Stimulated activated CD4-positive, alpha-beta T cell treated with anti-CD3 and anti-CD28 coated beads, Interleukin-4, amount 100 ng/mL, for 4 hours (primary cell): Measurements from ENCODE around the gene PPP3CA.
"Not testable (repeated sequence)": the region's sequence is repeated elsewhere in the genome, so short reads cannot be mapped to it uniquely, and the experiment has no call there.

Experiments
- DNase-seq, 2 experiments: peaks; one replicate each; pipeline ENCODE4 v3.0.0-alpha.2; 2020

PPP3CA gene

DNA sequence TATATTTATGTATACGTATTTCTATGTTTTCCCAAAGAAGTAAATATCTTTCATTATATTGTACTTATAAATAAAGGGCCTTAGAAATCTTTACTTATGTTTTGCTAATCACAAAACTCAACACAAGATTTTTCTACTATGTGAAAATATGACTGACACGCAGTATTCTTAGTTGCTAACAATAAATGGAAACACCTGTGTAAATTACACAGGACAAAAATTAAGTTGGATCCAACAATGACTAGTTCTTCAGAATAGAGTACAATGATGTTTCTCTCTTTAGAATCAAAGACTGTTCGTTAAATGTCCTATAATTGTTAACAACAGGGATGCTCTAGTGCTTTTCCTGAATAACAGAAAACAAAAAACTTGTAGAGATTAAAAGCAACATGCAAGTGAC is 96.1 kb downstream of the PPP3CA start:
- DNase-seq = no peak

DNA sequence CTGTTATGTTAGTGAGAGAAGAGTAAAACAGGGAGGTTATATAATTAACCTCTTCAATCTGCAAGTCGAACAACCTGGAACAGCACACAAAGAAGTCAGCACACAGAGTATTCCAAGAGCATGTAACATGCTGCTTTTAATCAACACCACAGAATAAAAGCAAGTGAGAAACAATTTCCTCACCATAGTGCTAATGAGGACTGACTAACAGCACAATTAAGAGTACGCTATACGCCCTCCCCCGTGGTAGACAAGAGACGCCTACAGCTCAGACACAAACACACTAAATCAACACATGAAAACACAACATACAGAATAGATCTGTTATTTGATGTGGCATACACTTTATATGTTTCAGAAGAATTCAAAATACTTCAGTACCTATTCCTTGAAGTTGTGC is 103.0 kb downstream of the PPP3CA start:
- no peak for DNase-seq

DNA sequence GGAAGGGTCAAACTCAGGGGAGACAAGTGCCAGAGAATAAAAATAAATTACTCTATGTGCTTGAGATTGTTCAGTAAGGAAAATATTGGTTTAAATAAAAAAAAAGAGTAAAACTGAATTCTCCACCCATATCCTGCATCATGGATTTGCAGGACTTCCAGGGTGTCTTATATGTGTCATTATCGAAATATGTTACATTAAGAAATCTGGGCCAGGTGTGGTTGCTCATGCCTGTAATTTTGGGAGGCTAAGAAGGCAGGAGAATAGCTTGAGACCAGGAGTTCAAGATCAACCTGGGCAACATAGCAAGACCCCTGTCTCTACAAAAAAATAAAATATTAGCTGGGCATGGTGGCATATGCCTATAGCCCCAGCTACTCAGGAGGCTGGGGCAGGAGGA is 104.9 kb downstream of the PPP3CA start:
- no peak for DNase-seq

DNA sequence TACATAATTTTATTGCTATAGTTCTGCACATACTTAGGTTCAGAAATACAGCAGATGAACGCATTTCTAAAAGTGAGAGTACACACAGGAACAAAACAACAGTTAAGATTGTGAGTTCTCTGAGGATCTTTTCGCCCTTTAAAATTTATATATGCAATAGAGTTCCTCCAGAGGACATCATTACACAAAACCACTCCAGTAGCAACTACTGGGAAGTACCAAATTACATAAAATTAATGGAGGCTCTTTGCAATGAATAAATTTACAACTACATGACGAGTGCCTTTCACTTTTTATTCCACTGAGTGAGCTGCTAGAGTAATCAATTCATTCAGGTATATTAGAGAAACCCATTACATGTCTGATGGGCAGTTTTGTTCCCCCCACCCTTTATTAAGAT is 107.2 kb downstream of the PPP3CA start:
- no peak for DNase-seq

DNA sequence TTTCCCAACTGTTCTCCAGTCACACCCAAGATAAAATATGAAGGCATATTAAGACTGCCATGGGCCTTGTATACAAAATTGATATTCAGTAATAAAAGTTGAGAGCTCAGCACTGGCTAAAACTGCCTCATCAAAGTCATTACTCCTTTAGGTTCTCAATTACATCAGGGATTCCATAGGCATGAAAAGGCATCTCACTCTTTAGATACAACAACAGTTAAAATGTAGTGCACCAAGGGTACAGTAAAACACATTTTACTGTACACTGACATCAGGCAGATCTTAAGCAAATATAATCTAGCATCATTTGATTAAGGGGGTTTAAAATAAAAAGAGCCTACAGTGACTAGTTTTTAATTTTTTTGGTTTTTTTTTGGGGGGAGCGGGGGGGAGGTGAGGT is 107.7 kb downstream of the PPP3CA start:
- no peak for DNase-seq

DNA sequence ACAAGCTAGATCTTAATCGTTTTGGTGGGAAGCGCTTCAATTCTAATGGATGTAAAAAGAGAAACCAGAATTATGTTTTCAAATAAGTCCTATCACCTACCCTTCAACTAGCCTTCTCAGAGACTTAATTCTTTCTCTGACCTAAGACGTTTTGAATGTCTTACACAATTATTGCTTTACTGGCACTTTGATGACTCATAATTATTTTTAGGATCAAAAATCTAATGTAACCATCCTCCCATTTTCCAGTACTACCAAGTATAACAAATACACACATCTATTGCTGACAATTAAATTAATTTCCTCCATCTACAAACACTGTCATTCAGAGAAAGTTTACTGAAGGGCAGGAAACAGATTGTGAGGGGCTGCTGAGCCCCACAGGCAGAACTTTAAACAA is 108.6 kb downstream of the PPP3CA start:
- no peak for DNase-seq

DNA sequence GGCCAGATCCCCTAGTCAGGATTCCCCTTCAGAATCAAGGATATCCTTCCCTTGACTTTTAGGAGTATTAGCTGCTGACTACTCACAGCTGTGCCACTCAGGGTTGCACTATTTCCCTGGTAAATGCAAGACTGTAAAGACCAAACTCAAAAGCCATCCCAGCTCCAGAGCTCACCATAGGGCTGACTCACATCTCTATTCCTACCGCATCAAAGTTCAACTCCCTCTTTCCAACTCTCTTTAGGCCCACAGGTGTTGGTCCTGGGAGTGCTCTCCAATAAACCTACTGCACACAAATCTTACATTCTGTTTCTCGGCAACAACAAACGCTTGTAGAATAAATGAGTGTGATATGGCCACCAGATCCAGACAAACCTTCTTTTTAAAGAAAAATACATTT is 109.6 kb downstream of the PPP3CA start:
- DNase-seq = no peak

DNA sequence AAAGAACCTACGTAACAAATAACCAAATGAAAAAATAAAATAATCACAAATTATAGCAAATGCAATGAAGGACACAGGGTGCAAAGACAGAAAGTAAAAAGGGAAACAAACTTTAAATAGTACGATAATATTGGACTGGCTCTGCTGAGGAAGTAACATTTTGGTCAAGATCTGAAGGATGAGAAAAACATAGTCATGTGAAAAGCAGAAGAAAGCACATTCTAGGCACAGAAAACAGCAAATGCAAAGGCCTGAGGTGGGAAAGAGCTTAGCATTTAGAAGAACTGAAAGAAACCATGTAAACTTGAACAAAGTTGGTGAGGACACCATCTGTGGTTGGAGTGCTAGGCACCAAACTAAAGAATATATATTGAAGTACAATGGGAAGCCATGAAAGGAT is 111.2 kb downstream of the PPP3CA start:
- DNase-seq = no peak

DNA sequence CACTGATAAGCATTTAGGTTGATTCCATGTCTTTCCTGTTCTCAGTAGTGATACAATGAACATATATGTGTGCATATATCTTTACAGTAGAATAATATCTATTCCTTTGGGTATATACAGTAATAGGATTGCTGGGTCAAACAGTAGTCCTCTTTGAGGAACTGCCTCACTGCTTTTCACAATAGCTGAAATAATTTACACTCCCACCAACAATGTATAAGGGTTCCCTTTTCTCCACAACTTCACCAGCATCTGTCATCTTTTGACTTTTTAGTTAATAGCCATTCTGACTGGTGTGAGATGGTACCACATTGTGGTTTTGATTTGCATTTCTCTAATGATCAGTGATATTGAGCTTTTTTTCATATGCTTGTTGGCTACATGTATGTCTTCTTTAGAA is 113.2 kb downstream of the PPP3CA start:
- not testable (repeated sequence) for DNase-seq

DNA sequence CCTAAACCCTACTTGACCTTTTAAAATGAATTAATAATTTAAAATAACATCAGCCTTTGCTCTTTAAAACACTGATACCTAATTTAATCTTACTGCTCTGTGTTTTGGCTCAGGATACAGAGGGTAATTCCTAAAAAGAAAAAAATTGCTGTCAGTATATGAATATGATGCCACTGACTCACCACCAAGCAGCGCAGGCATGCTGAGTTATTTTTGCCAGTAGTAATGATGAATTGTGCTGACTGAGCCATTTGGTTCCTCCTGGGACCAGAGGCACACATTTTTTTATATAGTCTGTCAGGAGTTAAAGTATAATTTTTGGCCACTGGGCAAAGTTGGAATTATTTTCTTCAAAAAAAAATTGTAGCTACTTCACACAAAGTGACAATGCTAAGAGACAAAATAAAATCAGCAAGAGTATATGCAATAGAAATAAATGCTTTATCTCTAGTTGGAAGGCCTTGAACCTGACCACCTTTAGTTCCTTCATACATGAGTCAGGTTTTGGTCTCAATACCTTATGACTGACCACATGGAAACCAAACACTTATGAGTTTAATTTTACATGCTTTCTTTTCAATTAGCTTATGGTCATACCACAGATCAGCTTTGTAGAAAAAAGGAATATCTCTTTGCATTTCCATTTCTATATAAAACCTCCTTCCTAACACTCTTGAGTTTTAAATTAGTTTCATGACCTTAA is 115.1 kb downstream of the PPP3CA start:
- DNase-seq = peak in 1 of 2 experiments; percentile 8

DNA sequence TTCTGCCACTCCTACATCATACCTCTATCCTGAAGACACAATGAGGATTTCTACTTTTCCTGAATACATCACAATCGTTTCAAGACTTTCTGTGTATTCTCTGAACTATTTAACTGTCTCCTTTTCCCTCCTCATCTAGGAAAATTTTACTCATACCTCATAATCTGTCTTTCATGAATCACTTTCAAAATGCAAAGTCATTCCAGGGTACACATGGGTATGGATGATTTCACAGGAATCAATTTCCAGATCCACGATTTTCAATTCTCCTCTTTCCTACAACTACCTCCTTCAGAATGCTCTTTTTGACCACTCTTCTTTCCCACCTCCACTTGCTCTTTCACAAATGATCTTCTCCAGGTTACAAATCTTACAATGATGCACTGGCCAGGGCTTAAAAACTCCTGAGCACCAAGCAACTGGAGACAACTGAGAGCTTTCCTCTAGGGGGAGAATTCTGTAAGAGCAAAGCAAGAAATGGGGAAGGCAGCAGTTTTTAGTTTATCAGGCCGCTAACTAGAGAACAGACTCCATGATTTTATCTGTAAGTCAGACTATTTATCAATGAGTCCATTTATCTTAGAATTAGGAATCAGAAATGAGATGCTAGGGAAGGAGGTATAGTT is 116.4 kb downstream of the PPP3CA start:
- no peak for DNase-seq

DNA sequence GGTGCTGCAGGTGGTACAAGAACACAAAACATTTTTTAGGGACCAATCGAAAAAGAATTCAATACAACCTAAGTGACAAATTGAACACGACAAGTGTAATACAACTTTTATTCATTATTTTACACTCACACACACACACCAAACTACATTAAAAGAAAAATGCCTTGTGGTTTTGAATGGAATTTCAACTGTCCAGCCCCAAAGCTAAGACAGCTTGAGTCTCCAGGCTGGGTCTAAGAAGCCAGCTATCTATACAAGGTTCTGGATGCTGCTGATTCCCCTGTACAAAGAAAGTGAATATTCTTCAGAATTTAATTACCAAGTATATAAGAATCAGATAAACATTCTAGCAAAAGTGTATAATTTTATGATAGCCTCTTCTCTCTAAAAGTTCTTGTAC is 118.2 kb downstream of the PPP3CA start:
- no peak for DNase-seq

DNA sequence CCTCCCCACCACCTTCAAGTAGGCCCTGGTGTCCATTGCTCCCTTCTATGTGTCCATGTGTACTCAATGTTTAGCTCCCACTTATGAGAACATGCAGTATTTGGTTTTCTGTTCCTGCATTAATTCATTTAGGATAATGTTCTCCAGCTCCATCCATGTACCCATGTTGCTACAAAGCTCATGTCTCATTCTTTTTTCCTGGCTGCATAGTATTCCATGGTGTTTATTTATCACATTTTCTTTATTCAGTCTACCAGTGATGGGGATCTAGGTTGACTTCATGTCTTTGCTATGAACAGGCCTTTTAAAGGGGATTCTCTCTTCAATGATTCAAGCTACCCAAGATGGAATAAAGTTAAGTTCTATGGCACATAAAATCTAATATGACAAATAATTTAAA is 119.6 kb downstream of the PPP3CA start:
- DNase-seq = no peak

DNA sequence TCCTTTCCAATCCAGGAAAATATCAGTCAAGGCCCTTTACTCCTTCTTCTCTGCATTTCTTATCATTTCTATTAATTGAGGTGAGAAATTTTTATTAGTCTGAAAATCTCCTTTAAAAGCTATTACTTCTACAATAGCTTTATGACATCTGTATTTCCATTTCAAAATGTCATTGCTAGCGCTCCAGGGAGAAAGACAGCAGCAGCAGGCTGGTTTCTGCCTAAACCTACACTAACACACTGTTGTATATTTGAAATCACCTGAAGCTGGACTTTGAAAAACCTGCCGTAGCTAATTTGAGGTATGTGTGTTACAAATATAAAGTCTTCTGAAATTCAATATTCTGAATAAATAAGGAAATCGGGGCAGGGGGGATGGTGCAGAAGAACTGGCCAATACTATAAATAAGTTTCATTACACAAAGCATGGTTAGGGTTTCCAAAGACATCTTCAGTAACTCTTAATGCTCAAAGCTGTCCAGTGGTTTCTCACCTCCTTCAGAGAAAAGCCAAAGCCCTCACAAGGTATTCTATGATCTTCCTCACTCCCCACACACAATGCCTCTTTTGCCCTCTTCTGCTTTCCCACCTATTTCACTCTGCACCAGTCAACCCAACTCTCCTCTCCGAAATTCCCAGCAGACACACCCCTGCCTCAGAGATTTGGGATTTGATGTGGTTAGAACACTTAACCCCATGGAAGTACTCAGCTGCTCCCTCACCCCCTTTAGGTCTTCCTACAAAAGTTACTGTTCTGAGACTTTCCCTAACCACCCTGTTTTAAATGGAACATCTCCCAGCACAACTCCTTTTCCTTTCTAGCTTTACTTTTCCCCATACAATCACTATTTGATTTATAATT is 122.7 kb downstream of the PPP3CA start:
- DNase-seq = no peak

DNA sequence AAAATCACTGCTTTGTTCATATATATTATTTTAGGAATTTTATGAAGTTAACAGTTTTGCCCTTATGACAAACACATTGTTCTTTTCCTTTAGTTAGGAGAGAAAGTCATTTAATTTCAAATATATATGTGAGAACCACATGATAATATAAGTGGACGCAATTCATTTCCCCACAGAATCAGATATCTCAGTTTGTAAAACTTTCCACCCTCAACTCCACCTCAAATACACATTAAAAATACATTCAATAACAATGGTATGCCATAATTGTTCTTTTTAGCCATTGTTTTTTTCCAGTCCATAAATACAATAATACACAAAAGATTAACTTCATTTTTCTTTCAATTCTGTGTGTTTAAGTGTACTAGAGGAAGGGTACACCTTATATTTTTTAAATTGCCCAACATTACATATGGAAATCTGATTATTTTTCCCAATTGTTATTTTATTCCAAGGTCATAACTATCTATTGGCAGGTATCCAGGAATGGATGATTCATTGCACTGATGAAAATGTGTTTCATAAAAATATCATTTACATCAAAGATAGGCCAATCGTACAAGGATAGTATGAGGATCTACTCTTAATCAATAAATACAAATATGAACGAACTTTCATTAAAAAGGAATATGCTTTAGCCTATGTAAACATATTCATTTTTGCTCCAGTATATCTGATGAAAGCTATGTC is 125.0 kb downstream of the PPP3CA start:
- no peak for DNase-seq

DNA sequence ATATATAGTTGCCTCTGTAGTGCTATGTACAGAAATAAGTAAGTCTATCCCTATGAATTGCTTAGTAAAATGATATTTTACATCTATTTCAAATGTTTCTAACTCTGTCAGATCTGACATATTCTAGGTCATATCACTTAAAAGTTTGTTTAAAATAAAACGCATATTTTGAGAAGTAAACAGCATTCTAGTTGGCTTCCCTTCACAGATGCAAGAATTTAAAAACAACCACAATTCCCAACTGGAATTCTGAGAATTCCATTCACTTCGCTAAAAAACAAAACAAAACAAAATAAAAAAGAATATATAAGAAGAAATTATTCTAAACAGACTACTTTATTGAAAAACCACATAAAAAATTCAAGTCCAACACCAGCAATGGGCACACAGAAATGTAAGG is 126.0 kb downstream of the PPP3CA start:
- no peak for DNase-seq

DNA sequence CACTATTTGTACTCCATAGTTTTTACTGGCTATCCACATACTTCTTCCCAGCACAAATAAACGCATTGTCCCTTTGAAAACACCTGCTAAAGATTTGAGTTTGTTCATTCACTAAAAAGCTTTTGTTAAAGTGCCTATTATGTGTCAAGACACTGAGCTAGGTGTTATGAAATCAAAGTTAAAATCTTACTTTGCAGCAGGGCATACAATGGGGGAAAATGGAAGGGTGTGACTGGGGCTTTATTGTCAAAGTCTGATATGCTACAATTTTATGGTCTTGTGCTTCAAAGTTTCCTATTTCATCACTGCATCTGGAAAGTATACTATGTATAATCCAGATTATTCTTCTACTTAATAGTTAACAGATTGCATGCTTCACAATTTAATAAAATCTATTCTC is 128.4 kb downstream of the PPP3CA start:
- no peak for DNase-seq

DNA sequence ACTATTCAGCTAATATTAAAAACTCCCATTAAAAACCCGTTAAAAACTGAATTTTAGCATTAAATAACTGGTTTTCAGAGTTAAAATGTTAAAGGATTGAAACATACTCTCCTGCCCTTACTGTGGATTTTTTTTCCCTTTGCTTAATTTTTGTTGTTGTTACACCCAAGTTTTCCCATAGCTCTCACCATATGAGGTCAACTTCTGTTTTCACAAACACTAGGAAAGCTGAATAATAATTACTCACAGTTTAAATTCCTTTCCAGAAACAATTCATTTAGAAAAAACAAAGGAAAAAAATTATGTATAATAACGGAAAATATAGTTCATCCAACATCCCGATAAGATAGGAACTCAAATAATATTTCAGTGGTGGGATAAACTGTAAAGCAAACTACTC is 129.0 kb downstream of the PPP3CA start:
- no peak for DNase-seq

DNA sequence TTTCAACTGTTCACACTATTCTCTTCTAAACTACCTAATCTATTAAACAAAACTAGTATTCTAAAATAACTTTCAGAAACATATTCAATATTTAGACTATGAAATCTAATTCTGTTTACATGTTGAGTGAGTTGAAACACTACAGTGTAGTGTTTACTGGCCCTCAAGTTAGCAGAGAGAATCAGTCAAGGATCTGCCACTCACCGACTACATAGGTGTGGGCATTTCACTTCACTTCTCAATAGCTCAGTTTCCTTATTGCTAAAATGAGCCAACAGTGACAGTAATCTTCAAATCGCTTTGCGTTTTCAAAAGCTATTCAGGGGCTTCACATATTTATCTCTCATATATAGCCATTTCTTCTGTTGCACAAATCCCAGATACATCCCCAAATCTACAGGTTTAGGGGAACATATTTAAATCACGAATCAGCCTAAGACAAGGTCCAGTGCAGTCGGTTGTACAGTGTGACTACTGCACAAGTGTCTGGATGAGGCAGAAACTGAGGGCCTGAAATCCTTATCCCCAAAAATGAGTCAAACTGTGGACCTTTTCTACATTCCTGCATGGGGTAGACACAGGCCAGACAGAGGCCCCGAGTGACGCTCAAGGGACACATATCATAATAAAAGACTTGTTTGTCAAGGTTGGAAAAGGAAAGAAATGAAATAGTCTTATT is 129.8 kb downstream of the PPP3CA start:
- DNase-seq = no peak

DNA sequence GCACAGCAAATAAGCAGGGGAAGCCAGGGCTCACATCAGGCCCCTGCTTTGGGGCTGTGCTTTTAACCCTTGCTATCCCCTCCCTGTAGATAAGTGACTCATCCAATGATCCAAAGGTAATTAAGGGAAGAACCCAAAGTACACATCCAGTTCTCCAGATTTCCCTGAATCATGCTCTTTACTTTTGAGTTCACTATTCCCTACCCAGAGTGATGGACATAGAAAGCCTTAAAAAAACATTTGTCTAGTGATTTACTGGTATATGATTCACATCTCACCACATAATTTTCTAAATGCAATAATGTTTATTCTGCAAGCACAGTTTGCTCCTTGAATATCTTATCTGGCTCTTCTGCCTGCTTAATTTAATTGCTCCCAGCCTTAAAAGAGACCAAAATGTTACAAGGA is 136.2 kb downstream of the PPP3CA start:
- DNase-seq = no peak

DNA sequence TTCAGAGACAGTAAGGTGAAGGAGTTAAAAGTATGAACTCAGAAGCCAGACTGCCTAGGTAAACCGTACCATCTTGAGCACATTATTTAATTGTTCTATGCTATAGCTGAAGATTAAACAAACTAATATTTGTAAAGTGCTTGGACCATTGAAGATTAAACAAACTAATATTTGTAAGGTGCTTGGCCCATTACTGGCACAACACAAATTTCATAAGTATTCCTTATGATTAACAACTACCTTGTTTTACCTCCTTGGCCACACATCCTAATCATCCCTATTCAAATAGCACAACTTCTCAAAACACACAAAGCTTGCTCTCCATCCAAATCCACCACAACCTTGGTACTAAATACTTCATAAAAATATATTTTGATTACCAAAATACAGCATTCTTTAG is 137.0 kb downstream of the PPP3CA start:
- DNase-seq = no peak

DNA sequence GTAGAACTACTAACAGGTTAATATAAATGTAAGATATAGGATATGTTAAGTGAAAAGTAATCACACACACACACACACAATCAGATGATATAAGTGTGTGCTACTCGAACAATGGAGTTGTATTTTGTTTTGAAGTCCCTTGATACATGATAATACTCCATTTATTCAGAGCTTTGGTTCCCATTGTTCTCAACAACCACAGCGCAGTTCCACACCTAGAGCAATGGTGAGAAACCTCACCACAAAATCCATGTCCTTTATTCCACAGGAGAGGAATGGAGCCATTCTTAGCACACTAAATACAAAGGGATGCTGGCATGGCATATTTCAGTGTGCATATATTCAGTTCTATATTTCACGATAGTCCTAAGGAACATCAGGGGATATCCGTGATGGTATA is 139.2 kb downstream of the PPP3CA start:
- no peak for DNase-seq

DNA sequence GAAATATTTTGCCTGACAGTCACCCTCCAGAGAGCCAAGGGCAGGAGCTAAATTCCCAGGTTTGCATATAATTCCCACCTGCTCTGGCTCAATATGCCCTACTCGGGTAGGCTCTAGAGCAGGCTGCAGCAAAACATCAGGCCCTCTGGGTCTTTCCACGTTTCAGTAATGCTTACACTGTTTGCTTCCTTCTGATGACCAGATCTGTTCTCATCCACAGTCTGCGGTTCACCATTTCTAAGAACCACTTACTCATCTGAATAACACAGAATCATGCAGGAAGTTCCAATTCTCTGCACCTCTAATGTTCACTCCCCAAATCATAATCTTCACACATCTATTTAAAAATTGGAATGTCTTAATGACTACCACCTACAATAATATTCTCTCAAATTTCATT is 141.4 kb downstream of the PPP3CA start:
- peak; percentile 8 to 29 for DNase-seq
